Parathyroid adenoma (tissue), 2 donors: ENCODE results near the gene RNF187.
A peak's percentile ranks its signal among the peaks of the same experiment; 100 is the strongest.

Source experiments
- H2AFZ ChIP-seq: fragments of 300-600 bp; sonication (generic); one replicate; pipeline ENCODE4 v1.7.0; 2017; ENCODE audit warnings: antibody characterized with exemption, mild to moderate bottlenecking
- H3K27ac ChIP-seq: fragments of 300-600 bp; sonication (generic); one replicate; pipeline ENCODE4 v1.7.0; 2017
- H3K27me3 ChIP-seq: fragments of 300-600 bp; sonication (generic); one replicate; pipeline ENCODE4 v1.7.0; 2017; ENCODE audit warnings: low read length; ENCODE audit not compliant: control insufficient read depth, insufficient read depth
- H3K36me3 ChIP-seq: fragments of 300-600 bp; sonication (generic); one replicate; pipeline ENCODE4 v1.7.0; 2017; ENCODE audit warnings: low read length; ENCODE audit not compliant: control insufficient read depth, insufficient read depth
- H3K4me1 ChIP-seq: fragments of 300-600 bp; sonication (generic); one replicate; pipeline ENCODE4 v1.7.0; 2017; ENCODE audit warnings: control low read depth
- H3K4me2 ChIP-seq: fragments of 300-600 bp; sonication (generic); one replicate; pipeline ENCODE4 v1.7.0; 2017; ENCODE audit warnings: low read length
- H3K4me3 ChIP-seq: fragments of 300-600 bp; sonication (generic); one replicate; pipeline ENCODE4 v1.7.0; 2017; ENCODE audit warnings: low read depth, low read length
- H3K79me2 ChIP-seq: fragments of 300-600 bp; sonication (generic); one replicate; pipeline ENCODE4 v1.7.0; 2017; ENCODE audit warnings: control low read depth
- H3K9ac ChIP-seq: fragments of 300-600 bp; sonication (generic); one replicate; pipeline ENCODE4 v1.7.0; 2017; ENCODE audit warnings: mild to moderate bottlenecking
- H3K9me3 ChIP-seq: fragments of 300-600 bp; sonication (generic); one replicate; pipeline ENCODE4 v1.7.0; 2017; ENCODE audit warnings: low read length; ENCODE audit not compliant: control insufficient read depth
- TF ChIP-seq, protein P1 (sequence below): fragments of 300-600 bp; sonication (generic); IDR thresholded peaks from one replicate; pipeline ENCODE4 v1.7.0; 2017; ENCODE audit warnings: antibody characterized with exemption, mild to moderate bottlenecking
- donor health status: primary hyperparathyroidism.

The RNF187 gene

DNA sequence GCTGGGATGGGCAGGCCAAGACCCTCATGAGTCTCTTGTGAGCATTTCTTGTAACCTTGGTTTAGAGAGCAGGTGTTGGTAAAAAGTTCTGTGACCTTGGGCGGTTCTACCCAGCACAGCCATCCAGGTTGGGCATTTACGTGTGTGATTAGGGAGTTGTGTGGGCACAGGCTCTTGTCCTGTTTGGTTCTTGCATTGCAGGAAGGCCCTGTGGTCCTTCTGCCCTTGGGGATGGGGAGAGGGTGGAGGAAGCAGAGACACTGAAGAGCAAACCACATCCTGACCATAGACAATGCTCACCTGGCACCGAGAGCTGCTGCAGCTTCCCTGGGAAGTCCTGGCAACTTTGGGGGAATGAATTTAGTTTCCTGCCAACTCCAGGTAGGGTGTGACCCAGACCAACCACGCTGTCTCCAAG, 25.6 kb downstream of the RNF187 start:
- Histone ChIP-seq H3K79me2 (no peaks in the 10 kb centered on the region), H3K4me3 (no peak overlapping the region), H2AFZ (no peak overlapping the region), H3K9me3 (no peaks in the 10 kb centered on the region), H3K9ac (no peak overlapping the region), H3K4me1 (no peaks in the 10 kb centered on the region), H3K36me3 (no peaks in the 10 kb centered on the region), H3K27ac (no peak overlapping the region), H3K4me2 (no peak overlapping the region), H3K27me3 (no peaks in the 10 kb centered on the region)
- TF ChIP-seq, protein P1, sequence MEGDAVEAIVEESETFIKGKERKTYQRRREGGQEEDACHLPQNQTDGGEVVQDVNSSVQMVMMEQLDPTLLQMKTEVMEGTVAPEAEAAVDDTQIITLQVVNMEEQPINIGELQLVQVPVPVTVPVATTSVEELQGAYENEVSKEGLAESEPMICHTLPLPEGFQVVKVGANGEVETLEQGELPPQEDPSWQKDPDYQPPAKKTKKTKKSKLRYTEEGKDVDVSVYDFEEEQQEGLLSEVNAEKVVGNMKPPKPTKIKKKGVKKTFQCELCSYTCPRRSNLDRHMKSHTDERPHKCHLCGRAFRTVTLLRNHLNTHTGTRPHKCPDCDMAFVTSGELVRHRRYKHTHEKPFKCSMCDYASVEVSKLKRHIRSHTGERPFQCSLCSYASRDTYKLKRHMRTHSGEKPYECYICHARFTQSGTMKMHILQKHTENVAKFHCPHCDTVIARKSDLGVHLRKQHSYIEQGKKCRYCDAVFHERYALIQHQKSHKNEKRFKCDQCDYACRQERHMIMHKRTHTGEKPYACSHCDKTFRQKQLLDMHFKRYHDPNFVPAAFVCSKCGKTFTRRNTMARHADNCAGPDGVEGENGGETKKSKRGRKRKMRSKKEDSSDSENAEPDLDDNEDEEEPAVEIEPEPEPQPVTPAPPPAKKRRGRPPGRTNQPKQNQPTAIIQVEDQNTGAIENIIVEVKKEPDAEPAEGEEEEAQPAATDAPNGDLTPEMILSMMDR = no peak

DNA sequence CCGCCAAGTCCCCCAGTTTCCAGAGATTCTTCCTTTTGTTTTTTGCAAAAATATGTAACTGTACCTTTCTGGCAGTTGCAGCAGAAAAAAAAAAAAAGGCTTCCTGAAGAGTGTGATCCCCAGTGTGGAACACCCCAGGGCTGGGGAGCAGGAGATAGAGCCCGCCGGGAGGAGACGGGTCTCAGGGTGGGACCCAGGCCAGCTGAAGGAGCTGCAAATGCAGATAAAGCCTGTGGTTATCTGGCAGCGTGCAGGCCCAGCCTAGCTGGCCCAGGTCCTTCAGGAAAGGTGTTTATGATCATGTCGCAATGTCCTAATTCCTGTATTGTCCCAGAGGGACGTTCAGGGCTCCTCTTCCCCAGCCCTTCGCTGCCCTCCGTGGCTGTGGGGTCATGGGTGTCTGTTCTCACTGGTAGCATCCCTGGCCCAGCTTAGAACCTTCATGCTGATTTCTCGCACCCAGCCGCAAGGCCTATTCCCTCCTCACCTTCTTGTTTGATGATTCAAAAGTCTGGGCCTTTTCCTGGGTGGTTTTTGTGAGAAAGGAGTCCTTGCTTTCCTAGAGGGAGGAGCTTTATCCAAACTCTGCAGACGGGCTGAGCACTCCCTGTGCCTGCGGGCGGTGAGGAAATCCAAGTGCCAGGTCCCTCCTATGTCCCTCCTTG, 26.2 kb downstream of the RNF187 start:
- TF ChIP-seq, protein P1 = no peak
- no peaks in the 10 kb centered on the region for H3K27me3 ChIP-seq
- no peak overlapping the region for H3K4me3 ChIP-seq
- H2AFZ ChIP-seq = no peak overlapping the region
- no peak overlapping the region for H3K4me2 ChIP-seq
- H3K4me1 ChIP-seq = no peaks in the 10 kb centered on the region
- no peaks in the 10 kb centered on the region for H3K9me3 ChIP-seq
- no peaks in the 10 kb centered on the region for H3K36me3 ChIP-seq
- H3K79me2 ChIP-seq = no peaks in the 10 kb centered on the region
- H3K9ac ChIP-seq = no peak overlapping the region
- no peak overlapping the region for H3K27ac ChIP-seq

DNA sequence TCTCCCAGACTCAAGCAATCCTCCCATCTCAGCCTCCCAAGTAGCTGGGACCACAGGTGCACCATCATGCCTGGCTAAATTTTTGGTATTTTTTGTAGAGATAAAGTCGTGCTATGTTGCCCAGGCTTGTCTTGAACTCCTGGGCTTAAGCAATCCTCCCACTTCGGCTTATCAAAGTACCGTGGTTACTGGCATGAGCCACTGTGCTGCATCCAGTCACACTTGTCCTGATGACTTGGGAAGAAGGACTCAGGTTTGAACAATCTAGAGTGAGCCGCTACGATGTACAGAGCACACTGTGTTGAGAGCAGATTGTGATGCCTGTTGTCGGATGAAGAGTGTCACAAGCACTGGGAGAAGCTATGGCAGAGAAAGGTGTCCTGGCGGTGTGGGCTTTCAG, 27.2 kb downstream of the RNF187 start:
- no peak overlapping the region for H3K9ac ChIP-seq
- no peak overlapping the region for H3K4me3 ChIP-seq
- H3K79me2 ChIP-seq = no peaks in the 10 kb centered on the region
- H3K4me1 ChIP-seq = no peaks in the 10 kb centered on the region
- TF ChIP-seq, protein P1 = no peak
- H2AFZ ChIP-seq = no peak overlapping the region
- no peaks in the 10 kb centered on the region for H3K36me3 ChIP-seq
- H3K9me3 ChIP-seq = no peaks in the 10 kb centered on the region
- no peak overlapping the region for H3K27ac ChIP-seq
- no peaks in the 10 kb centered on the region for H3K27me3 ChIP-seq
- H3K4me2 ChIP-seq = no peak overlapping the region

DNA sequence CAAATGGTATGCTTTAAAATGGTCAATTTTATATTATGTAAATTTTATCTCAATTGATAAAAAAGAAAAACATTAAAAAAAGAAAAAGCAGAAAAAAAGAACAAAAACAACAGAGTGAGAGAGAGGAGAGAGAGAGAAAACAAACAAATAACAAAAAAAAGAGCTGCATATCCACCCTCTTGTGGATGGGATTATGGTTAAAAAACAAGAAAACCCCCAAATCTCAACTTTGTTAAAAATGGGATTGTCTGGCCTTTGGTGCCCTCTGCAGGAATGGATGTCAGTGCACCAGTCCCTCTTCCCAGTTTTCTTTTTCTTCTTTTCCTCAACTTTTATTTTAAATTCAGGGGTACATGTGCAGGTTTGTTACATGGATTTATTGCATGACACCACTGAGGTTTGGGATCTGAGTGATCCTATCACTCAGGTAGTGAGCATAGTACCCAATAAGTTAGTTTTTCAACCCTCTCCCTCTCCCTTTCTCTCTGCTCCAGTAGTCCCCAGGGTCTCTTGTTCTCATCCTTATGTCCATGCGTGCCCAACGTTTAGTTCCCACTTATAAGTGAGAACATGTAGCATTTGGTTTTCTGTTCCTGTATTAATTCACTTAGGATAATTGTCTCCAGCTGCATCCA, 28.1 kb downstream of the RNF187 start:
- Histone ChIP-seq H2AFZ (no peak overlapping the region), H3K79me2 (no peaks in the 10 kb centered on the region), H3K27me3 (no peaks in the 10 kb centered on the region), H3K9ac (no peak overlapping the region), H3K4me3 (no peak overlapping the region), H3K36me3 (no peaks in the 10 kb centered on the region), H3K27ac (no peak overlapping the region), H3K4me1 (no peaks in the 10 kb centered on the region), H3K9me3 (no peaks in the 10 kb centered on the region), H3K4me2 (no peak overlapping the region)
- TF ChIP-seq, protein P1 = peak; percentile 52

DNA sequence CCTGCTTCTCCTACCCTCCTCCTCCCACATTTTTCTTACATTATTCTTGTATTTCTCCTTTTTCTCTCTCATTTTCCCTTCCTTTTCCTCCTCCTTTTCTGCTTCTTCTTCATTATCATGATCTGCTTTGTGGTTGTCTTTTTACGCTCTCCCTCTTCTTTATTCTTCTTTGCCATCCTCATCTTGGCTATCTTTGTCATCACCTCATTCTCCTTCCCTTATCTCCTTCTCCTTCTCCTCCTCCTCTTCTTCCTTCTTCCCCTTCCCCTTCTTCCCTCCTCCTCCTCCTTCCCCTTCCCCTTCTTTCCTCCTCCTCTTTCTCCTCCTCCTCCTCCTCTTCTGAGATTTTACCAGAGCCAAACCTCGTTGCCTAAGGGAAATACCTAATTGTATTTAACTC, 30.5 kb downstream of the RNF187 start:
- Histone ChIP-seq H3K36me3 (no peaks in the 10 kb centered on the region), H3K27ac (no peak overlapping the region), H2AFZ (no peak overlapping the region), H3K79me2 (no peaks in the 10 kb centered on the region), H3K4me3 (no peak overlapping the region), H3K9ac (no peak overlapping the region), H3K4me2 (no peak overlapping the region), H3K4me1 (no peaks in the 10 kb centered on the region), H3K27me3 (no peaks in the 10 kb centered on the region), H3K9me3 (no peaks in the 10 kb centered on the region)
- TF ChIP-seq, protein P1 = no peak
